IMR-90 (cell line): ENCODE measurements around the gene PPM1K. TPM values are rescaled to one million over a fixed set of nuclear protein-coding genes. Genes with fewer than 3 reads are reported as not detected.

ENCODE experiments used
- ATAC-seq: fragments of 200-7000 bp; cut with Tn5 transposase; 2 replicates; pipeline ENCODE4 v1.9.1; 2020; ENCODE audit warnings: low read depth, mild to moderate bottlenecking, moderate library complexity
- BruUV-seq: library from RNA; stranded (reverse); fragments of 400-500 nt; replicated peaks from 2 replicates; lab custom pipeline; 2021; lab: Mats Ljungman, UMichigan
- CTCF ChIA-PET: fragments of 300-600 bp; formaldehyde crosslinking; extraction: SDS; loops from one replicate; lab custom pipeline; 2021; ENCODE audit warnings: antibody characterized with exemption; lab: Yijun Ruan, JAX
- POLR2A ChIA-PET: fragments of 300-600 bp; sonication (Branson Sonifier 250); formaldehyde crosslinking; loops from one replicate; lab custom pipeline; 2022; ENCODE audit warnings: antibody characterized with exemption; ENCODE audit not compliant: unreplicated experiment; lab: Charles Lee
- DNase-seq: peaks from one replicate; pipeline ENCODE4 v3.0.0; 2013
- H2AFZ ChIP-seq: replicated peaks from 2 replicates; pipeline ENCODE3; 2013; ENCODE audit warnings: low read length, mild to moderate bottlenecking; ENCODE audit not compliant: poor library complexity
- H2AK5ac ChIP-seq: 2 replicates; pipeline ENCODE4 v1.6.1; 2013; ENCODE audit warnings: low read depth, low read length, inconsistent platforms
- H2AK9ac ChIP-seq: replicated peaks from 2 replicates; pipeline ENCODE3; 2013; ENCODE audit warnings: mild to moderate bottlenecking, low read depth, low read length, moderate library complexity; ENCODE audit not compliant: poor library complexity
- H2BK120ac ChIP-seq: 2 replicates; pipeline ENCODE4 v1.6.1; 2013; ENCODE audit warnings: low read depth, low read length, inconsistent platforms
- H2BK15ac ChIP-seq: 3 replicates; pipeline ENCODE4 v1.6.1; 2013; ENCODE audit warnings: low read depth, low read length, inconsistent platforms
- H2BK20ac ChIP-seq: 2 replicates; pipeline ENCODE4 v1.6.1; 2013; ENCODE audit warnings: low read depth, mild to moderate bottlenecking, inconsistent platforms, low read length, moderate library complexity
- H2BK5ac ChIP-seq: 2 replicates; pipeline ENCODE4 v1.6.1; 2013; ENCODE audit warnings: mild to moderate bottlenecking, low read depth, low read length, inconsistent platforms; ENCODE audit not compliant: poor library complexity, severe bottlenecking
- H3K14ac ChIP-seq: replicated peaks from 2 replicates; pipeline ENCODE4 v1.6.1; 2013; ENCODE audit warnings: low read depth, low read length, inconsistent platforms
- H3K18ac ChIP-seq: 2 replicates; pipeline ENCODE4 v1.6.1; 2013; ENCODE audit warnings: low read depth, low read length, control low read depth
- H3K23ac ChIP-seq: 2 replicates; pipeline ENCODE4 v1.6.1; 2013; ENCODE audit warnings: low read depth, low read length, inconsistent platforms
- H3K27ac ChIP-seq: 2 replicates; pipeline ENCODE4 v1.5.1; 2013; ENCODE audit warnings: mild to moderate bottlenecking, control low read depth, low read length; ENCODE audit not compliant: insufficient read depth
- H3K27me3 ChIP-seq: 2 replicates; pipeline ENCODE4 v1.6.1; 2013; ENCODE audit warnings: low read length; ENCODE audit not compliant: control insufficient read depth, insufficient read depth
- H3K36me3 ChIP-seq: 2 replicates; pipeline ENCODE4 v1.6.1; 2013; ENCODE audit warnings: low read length, mixed read lengths; ENCODE audit not compliant: control insufficient read depth, insufficient read depth
- H3K4ac ChIP-seq: 2 replicates; pipeline ENCODE4 v1.6.1; 2013; ENCODE audit warnings: low read depth, low read length, inconsistent platforms
- H3K4me1 ChIP-seq: 2 replicates; pipeline ENCODE4 v1.6.1; 2013; ENCODE audit warnings: low read length, mixed read lengths; ENCODE audit not compliant: control insufficient read depth, insufficient read depth
- H3K4me2 ChIP-seq: 2 replicates; pipeline ENCODE4 v1.6.1; 2013; ENCODE audit warnings: low read depth, mild to moderate bottlenecking, control low read depth, low read length, moderate library complexity
- H3K4me3 ChIP-seq: 2 replicates; pipeline ENCODE4 v1.5.1; 2013; ENCODE audit warnings: low read depth, mild to moderate bottlenecking, control low read depth, low read length, moderate library complexity; ENCODE audit not compliant: insufficient read depth
- H3K56ac ChIP-seq: 2 replicates; pipeline ENCODE4 v1.6.1; 2013; ENCODE audit warnings: low read length, inconsistent platforms; ENCODE audit not compliant: insufficient read depth; ENCODE audit errors: extremely low read depth
- H3K79me1 ChIP-seq, 2 experiments: 2 replicates each; pipeline ENCODE4 v1.6.1; 2013; ENCODE audit warnings: low read length in 2 of 2, inconsistent platforms in 1 of 2, low read depth in 1 of 2
- H3K9ac ChIP-seq: 2 replicates; pipeline ENCODE4 v1.6.1; 2013; ENCODE audit warnings: low read depth, low read length, control low read depth
- H3K9me1 ChIP-seq: 2 replicates; pipeline ENCODE4 v1.6.1; 2013; ENCODE audit warnings: low read length, inconsistent platforms; ENCODE audit not compliant: insufficient read depth
- H3K9me3 ChIP-seq: 2 replicates; pipeline ENCODE4 v1.6.1; 2013; ENCODE audit warnings: low read length; ENCODE audit not compliant: control insufficient read depth, insufficient read depth
- H4K20me1 ChIP-seq: 2 replicates; pipeline ENCODE4 v1.6.1; 2013; ENCODE audit warnings: low read length, inconsistent platforms; ENCODE audit not compliant: insufficient read depth
- H4K5ac ChIP-seq: 2 replicates; pipeline ENCODE4 v1.6.1; 2013; ENCODE audit warnings: mild to moderate bottlenecking, low read depth, low read length, control low read depth
- H4K8ac ChIP-seq, 2 experiments: 2 replicates each; pipeline ENCODE4 v1.6.1; 2013; ENCODE audit warnings: low read depth in 2 of 2, low read length in 2 of 2, control low read depth in 1 of 2, inconsistent platforms in 1 of 2
- H4K91ac ChIP-seq: 2 replicates; pipeline ENCODE4 v1.6.1; 2013; ENCODE audit warnings: low read depth, low read length, inconsistent platforms; ENCODE audit not compliant: insufficient read depth
- BHLHE40 ChIP-seq: fragments of 150-350 bp; IDR thresholded peaks from 2 replicates; pipeline ENCODE4 v1.6.1; 2016; ENCODE audit warnings: mild to moderate bottlenecking, low read depth, low read length
- CEBPB ChIP-seq: IDR thresholded peaks from 2 replicates; pipeline ENCODE4 v1.6.1; 2012; ENCODE audit warnings: low read depth, low read length, improper control_type of control experiment
- CHD1 ChIP-seq: IDR thresholded peaks from 2 replicates; pipeline ENCODE4 v1.6.1; 2012; ENCODE audit warnings: low read depth, low read length, improper control_type of control experiment
- FOS ChIP-seq: fragments of 150-350 bp; IDR thresholded peaks from 2 replicates; pipeline ENCODE4 v1.6.1; 2016; ENCODE audit warnings: low read depth, low read length
- MAFK ChIP-seq: IDR thresholded peaks from 2 replicates; pipeline ENCODE4 v1.6.1; 2012; ENCODE audit warnings: low read depth, low read length, improper control_type of control experiment
- MAZ ChIP-seq: IDR thresholded peaks from 2 replicates; pipeline ENCODE4 v1.6.1; 2012; ENCODE audit warnings: low read depth, mild to moderate bottlenecking, low read length, improper control_type of control experiment, moderate library complexity, borderline replicate concordance
- MXI1 ChIP-seq: IDR thresholded peaks from 2 replicates; pipeline ENCODE4 v1.6.1; 2012; ENCODE audit warnings: low read depth, mild to moderate bottlenecking, low read length, moderate library complexity, borderline replicate concordance
- NFE2L2 ChIP-seq: fragments of 150-350 bp; IDR thresholded peaks from 2 replicates; pipeline ENCODE4 v1.6.1; 2016; ENCODE audit warnings: low read depth, mild to moderate bottlenecking, low read length
- POLR2A ChIP-seq: IDR thresholded peaks from 2 replicates; pipeline ENCODE4 v1.6.1; 2012; ENCODE audit warnings: mild to moderate bottlenecking, low read depth, low read length
- RAD21 ChIP-seq: IDR thresholded peaks from 2 replicates; pipeline ENCODE4 v1.6.1; 2012; ENCODE audit warnings: low read length, improper control_type of control experiment
- RCOR1 ChIP-seq: IDR thresholded peaks from 2 replicates; pipeline ENCODE4 v1.6.1; 2012; ENCODE audit warnings: mild to moderate bottlenecking, low read length, improper control_type of control experiment; ENCODE audit not compliant: insufficient replicate concordance
- RFX5 ChIP-seq: IDR thresholded peaks from 2 replicates; pipeline ENCODE4 v1.8.0; 2012; ENCODE audit warnings: low read depth, mild to moderate bottlenecking, low read length, moderate library complexity
- SMC3 ChIP-seq: fragments of 150-350 bp; IDR thresholded peaks from 2 replicates; pipeline ENCODE4 v1.6.1; 2016; ENCODE audit warnings: low read depth, mild to moderate bottlenecking, antibody characterized with exemption, low read length, moderate library complexity
- WGBS, 2 experiments: methylation state at CpG; one replicate each; pipeline versions ENCODE4 v1.1.5 to v1.1.7; 2013; ENCODE audit warnings: missing lambda C conversion rate in 2 of 2; ENCODE audit not compliant: insufficient read length in 1 of 2; ENCODE audit errors: extremely low coverage in 2 of 2; 5-methylcytosine and 5-hydroxymethylcytosine counted together
- dilution Hi-C: fragments of 300-500 bp; cut with HindIII; formaldehyde crosslinking; loops from one replicate; pipeline ENCODE4 v1.14.3; 2018; ENCODE audit warnings: low sequenced_read_pairs; ENCODE audit not compliant: unreplicated experiment
- in situ Hi-C: fragments of 300-500 bp; cut with MboI; formaldehyde crosslinking; loops from 3 replicates; pipeline ENCODE4 v1.14.3; 2019; ENCODE audit warnings: low sequenced_read_pairs, inconsistent platforms, mixed read lengths
- intact Hi-C: fragments of 100-400 bp; cut with micrococcal nuclease; formaldehyde crosslinking; loops from 2 replicates; pipeline ENCODE4 v1.10.0; 2022
- polyA plus RNA-seq, 3 experiments: library from polyadenylated mRNA; depleted of rRNA; stranded (reverse); fragments of >200 nt; gene quantifications; 2 replicates each; pipeline ENCODE4 v1.2.3, GENCODE V29; 2012; ENCODE audit warnings: low replicate concordance in 1 of 3
- total RNA-seq: library from RNA; depleted of rRNA; stranded (reverse); fragments of >200 nt; gene quantifications from 2 replicates; pipeline ENCODE4 v1.2.3, GENCODE V29; 2012
- TF ChIP-seq, protein P1 (sequence below): conservative IDR thresholded peaks from 2 replicates; pipeline ENCODE4 v1.5.1; 2012; ENCODE audit warnings: mild to moderate bottlenecking, low read depth, low read length, improper control_type of control experiment
- TF ChIP-seq, protein P2 (sequence below): fragments of 150-350 bp; IDR thresholded peaks from 2 replicates; pipeline ENCODE4 v1.6.1; 2016; ENCODE audit warnings: low read depth, mild to moderate bottlenecking, low read length, moderate library complexity, borderline replicate concordance
- TF ChIP-seq, protein P3 (sequence below): fragments of 150-350 bp; IDR thresholded peaks from 2 replicates; pipeline ENCODE4 v1.6.1; 2017; ENCODE audit warnings: mild to moderate bottlenecking, antibody characterized with exemption, low read length, low read depth

PPM1K gene
- total and polyA plus RNA-seq, 2 of the 4 experiments (the other 2 are of a cell fraction): 6.1 to 11.5 TPM

DNA sequence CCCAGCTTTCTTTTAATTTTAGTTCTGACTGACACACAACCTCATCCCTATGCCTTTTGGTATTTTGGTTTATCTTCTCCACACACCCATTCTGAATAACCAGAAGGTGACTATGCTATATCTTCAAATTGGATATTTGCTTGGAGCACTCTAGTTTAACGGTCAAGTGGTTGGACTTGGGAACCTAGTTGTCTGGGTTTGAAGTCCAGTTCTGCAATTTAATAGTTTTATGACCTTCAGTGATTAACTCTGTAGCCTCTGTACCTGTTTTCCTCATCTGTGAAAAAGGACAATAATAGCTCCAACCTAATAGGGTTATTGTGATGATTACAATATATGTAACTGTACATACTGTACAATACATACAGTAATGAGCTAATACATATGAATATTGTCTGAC lies 20.0 kb downstream of the PPM1K start:
- H3K4me1 ChIP-seq: no peaks in the 10 kb centered on the region
- in situ Hi-C loops: no loop called here
- H3K9me1 ChIP-seq: peaks cover 10% of the 10 kb centered on the region
- H3K23ac ChIP-seq: no peak overlapping the region
- no peak overlapping the region for H4K91ac ChIP-seq
- no peaks in the 10 kb centered on the region for H4K20me1 ChIP-seq
- H2BK5ac ChIP-seq: no peak overlapping the region
- no peak overlapping the region for H3K9ac ChIP-seq
- POLR2A ChIA-PET: no interaction called here
- H2BK15ac ChIP-seq: no peak overlapping the region
- peaks cover 14% of the 10 kb centered on the region for H3K36me3 ChIP-seq
- no peaks in the 10 kb centered on the region for H3K79me1 ChIP-seq
- no peak overlapping the region for H2BK120ac ChIP-seq
- H3K27me3 ChIP-seq: no peaks in the 10 kb centered on the region
- CTCF ChIA-PET: interaction anchor here (1.1 kb wide), 1 partner anchor 45 kb away, joined by 3 read pairs; no protein-coding TSS in a partner anchor
- H3K56ac ChIP-seq: no peak overlapping the region
- ATAC-seq: no peak
- H3K14ac ChIP-seq: no peak overlapping the region
- no peak overlapping the region for H4K8ac ChIP-seq
- WGBS, 2 experiments: no CpG with 5 or more reads among the region's 1 CpG
- no peak overlapping the region for H2BK20ac ChIP-seq
- no peak overlapping the region for H2AK9ac ChIP-seq
- no peak overlapping the region for H2AFZ ChIP-seq
- H3K18ac ChIP-seq: no peak overlapping the region
- H2AK5ac ChIP-seq: no peak overlapping the region
- no peak overlapping the region for H3K4ac ChIP-seq
- H3K9me3 ChIP-seq: no peaks in the 10 kb centered on the region
- no peak overlapping the region for H3K4me3 ChIP-seq
- no peak overlapping the region for H3K27ac ChIP-seq
- no peak overlapping the region for H3K4me2 ChIP-seq
- TF ChIP-seq MXI1: no peak
- no peak for TF ChIP-seq CHD1
- no peak for TF ChIP-seq RAD21
- no peak for TF ChIP-seq CEBPB
- no peak for TF ChIP-seq FOS
- no peak for TF ChIP-seq SMC3
- no peak for TF ChIP-seq MAFK
- TF ChIP-seq, protein P1, sequence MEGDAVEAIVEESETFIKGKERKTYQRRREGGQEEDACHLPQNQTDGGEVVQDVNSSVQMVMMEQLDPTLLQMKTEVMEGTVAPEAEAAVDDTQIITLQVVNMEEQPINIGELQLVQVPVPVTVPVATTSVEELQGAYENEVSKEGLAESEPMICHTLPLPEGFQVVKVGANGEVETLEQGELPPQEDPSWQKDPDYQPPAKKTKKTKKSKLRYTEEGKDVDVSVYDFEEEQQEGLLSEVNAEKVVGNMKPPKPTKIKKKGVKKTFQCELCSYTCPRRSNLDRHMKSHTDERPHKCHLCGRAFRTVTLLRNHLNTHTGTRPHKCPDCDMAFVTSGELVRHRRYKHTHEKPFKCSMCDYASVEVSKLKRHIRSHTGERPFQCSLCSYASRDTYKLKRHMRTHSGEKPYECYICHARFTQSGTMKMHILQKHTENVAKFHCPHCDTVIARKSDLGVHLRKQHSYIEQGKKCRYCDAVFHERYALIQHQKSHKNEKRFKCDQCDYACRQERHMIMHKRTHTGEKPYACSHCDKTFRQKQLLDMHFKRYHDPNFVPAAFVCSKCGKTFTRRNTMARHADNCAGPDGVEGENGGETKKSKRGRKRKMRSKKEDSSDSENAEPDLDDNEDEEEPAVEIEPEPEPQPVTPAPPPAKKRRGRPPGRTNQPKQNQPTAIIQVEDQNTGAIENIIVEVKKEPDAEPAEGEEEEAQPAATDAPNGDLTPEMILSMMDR: no peak
- TF ChIP-seq POLR2A: no peak
- TF ChIP-seq, protein P2, sequence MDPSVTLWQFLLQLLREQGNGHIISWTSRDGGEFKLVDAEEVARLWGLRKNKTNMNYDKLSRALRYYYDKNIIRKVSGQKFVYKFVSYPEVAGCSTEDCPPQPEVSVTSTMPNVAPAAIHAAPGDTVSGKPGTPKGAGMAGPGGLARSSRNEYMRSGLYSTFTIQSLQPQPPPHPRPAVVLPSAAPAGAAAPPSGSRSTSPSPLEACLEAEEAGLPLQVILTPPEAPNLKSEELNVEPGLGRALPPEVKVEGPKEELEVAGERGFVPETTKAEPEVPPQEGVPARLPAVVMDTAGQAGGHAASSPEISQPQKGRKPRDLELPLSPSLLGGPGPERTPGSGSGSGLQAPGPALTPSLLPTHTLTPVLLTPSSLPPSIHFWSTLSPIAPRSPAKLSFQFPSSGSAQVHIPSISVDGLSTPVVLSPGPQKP: no peak
- TF ChIP-seq MAZ: no peak
- TF ChIP-seq RFX5: no peak
- TF ChIP-seq RCOR1: no peak
- TF ChIP-seq, protein P3, sequence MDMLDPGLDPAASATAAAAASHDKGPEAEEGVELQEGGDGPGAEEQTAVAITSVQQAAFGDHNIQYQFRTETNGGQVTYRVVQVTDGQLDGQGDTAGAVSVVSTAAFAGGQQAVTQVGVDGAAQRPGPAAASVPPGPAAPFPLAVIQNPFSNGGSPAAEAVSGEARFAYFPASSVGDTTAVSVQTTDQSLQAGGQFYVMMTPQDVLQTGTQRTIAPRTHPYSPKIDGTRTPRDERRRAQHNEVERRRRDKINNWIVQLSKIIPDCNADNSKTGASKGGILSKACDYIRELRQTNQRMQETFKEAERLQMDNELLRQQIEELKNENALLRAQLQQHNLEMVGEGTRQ: no peak
- TF ChIP-seq BHLHE40: no peak
- no peak for TF ChIP-seq NFE2L2
- no peak for DNase-seq
- no peak overlapping the region for H4K5ac ChIP-seq
- intact Hi-C loops: no loop called here
- dilution Hi-C loops: no loop called here
- BruUV-seq: no TSS peak
